GM13976 (cell line): Measurements from ENCODE around the gene FLVCR1.

ENCODE experiments used
- DNase-seq: peaks from one replicate; pipeline ENCODE4 v3.0.0; 2012; ENCODE audit warnings: low spot score
- in situ Hi-C: fragments of 300-500 bp; cut with MboI; formaldehyde crosslinking; loops from one replicate; pipeline ENCODE4 v1.12.0; 2022; ENCODE audit warnings: low sequenced_read_pairs, mixed read lengths, inconsistent platforms; ENCODE audit not compliant: unreplicated experiment
- TF ChIP-seq, protein P1 (sequence below): IDR thresholded peaks from 2 replicates; pipeline ENCODE4 v1.5.1; 2012; ENCODE audit warnings: borderline replicate concordance, mild to moderate bottlenecking; ENCODE audit not compliant: insufficient read depth; ENCODE audit errors: extremely low read depth, missing control alignments, control extremely low read depth

The FLVCR1 gene

GRCh38 chr1:212878418-212878817 lies 20.3 kb downstream of the FLVCR1 start:
- in situ Hi-C loops: no loop called here
- TF ChIP-seq, protein P1, sequence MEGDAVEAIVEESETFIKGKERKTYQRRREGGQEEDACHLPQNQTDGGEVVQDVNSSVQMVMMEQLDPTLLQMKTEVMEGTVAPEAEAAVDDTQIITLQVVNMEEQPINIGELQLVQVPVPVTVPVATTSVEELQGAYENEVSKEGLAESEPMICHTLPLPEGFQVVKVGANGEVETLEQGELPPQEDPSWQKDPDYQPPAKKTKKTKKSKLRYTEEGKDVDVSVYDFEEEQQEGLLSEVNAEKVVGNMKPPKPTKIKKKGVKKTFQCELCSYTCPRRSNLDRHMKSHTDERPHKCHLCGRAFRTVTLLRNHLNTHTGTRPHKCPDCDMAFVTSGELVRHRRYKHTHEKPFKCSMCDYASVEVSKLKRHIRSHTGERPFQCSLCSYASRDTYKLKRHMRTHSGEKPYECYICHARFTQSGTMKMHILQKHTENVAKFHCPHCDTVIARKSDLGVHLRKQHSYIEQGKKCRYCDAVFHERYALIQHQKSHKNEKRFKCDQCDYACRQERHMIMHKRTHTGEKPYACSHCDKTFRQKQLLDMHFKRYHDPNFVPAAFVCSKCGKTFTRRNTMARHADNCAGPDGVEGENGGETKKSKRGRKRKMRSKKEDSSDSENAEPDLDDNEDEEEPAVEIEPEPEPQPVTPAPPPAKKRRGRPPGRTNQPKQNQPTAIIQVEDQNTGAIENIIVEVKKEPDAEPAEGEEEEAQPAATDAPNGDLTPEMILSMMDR: no peak
- DNase-seq: no peak

GRCh38 chr1:212879947-212880690 lies 22.0 kb downstream of the FLVCR1 start:
- in situ Hi-C loops: no loop called here
- TF ChIP-seq, protein P1: no peak
- DNase-seq: no peak

GRCh38 chr1:212884592-212884991 lies 26.5 kb downstream of the FLVCR1 start:
- TF ChIP-seq, protein P1: no peak
- DNase-seq: no peak
- in situ Hi-C loops: no loop called here

- DNase-seq: no peak
- TF ChIP-seq, protein P1: no peak
- in situ Hi-C loops: no loop called here
Observed at GRCh38 chr1:212892108-212892507, 34.0 kb downstream of the FLVCR1 start.

DNA sequence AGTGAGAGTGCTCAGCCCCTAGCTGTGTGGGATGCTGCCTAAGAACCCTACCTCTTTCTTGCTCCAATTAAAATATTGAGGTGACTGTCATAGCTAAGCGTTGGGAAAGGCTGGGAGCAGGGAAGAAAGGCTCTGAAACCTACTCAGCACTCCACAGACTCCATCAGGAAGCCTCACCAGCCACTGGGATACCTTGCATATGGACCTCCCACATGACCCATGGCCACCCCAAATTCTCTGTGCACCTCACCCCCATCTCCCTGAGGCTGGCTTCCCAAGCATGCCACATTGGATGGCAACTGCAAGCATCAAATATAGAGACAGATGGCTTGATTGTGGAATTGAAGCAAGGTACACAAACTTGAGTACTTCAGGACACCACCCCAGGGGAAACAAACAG lies 41.8 kb downstream of the FLVCR1 start:
- TF ChIP-seq, protein P1: no peak
- in situ Hi-C loops: no loop called here
- no peak for DNase-seq

GRCh38 chr1:212901290-212901689 lies 43.2 kb downstream of the FLVCR1 start:
- TF ChIP-seq, protein P1: no peak
- DNase-seq: no peak
- in situ Hi-C loops: no loop called here
